Measurements from ENCODE around the gene SGO1. TPM values are rescaled to one million over a fixed set of nuclear protein-coding genes. Genes with fewer than 3 reads are reported as not detected.

The SGO1 gene
- total RNA-seq, 1 experiment from 2014 or later = 34.3 TPM

GRCh38 chr3:20232906-20233780, 47.1 kb upstream of the SGO1 start:
- no peak overlapping the region for H3K4me3 Mint-ChIP-seq
- no peaks in the 10 kb centered on the region for H3K27me3 Mint-ChIP-seq (ENCODE audit: low read depth)
- TF ChIP-seq USF2 (CRISPR knock-in tag; IDR thresholded peaks at IDR 0.05) (no peak), JAZF1 (CRISPR knock-in tag; IDR thresholded peaks at IDR 0.05) (no peak), SOX15 (CRISPR knock-in tag; IDR thresholded peaks at IDR 0.05) (no peak), ZMAT4 (CRISPR knock-in tag; IDR thresholded peaks at IDR 0.05) (no peak), ZSCAN18 (CRISPR knock-in tag; IDR thresholded peaks at IDR 0.05) (no peak), ATF6 (CRISPR knock-in tag; IDR thresholded peaks at IDR 0.05) (no peak), ZNF416 (CRISPR knock-in tag; IDR thresholded peaks at IDR 0.05) (no peak), CREM (CRISPR knock-in tag; IDR thresholded peaks at IDR 0.05) (no peak), IRF2 (CRISPR knock-in tag; IDR thresholded peaks at IDR 0.05; ENCODE audit: borderline replicate concordance, low read depth) (no peak), JUN (CRISPR knock-in tag; IDR thresholded peaks at IDR 0.05) (no peak)
- H3K36me3 Mint-ChIP-seq = no peaks in the 10 kb centered on the region
- ATAC-seq (no peak), DNase-seq (ENCODE audit: low spot score) (no peak)
- H3K27ac Mint-ChIP-seq = no peak overlapping the region
- H3K9me3 Mint-ChIP-seq = no peaks in the 10 kb centered on the region
- no peaks in the 10 kb centered on the region; the same call in 1 of the 2 replicates for H3K4me1 Mint-ChIP-seq
- ChIA-PET POLR2A (no interaction called here), CTCF (no interaction called here)

GRCh38 chr3:20230954-20231353, 44.9 kb upstream of the SGO1 start:
- Mint-ChIP-seq H3K4me3 (no peak overlapping the region), H3K27me3 (ENCODE audit: low read depth) (no peaks in the 10 kb centered on the region), H3K4me1 (peaks cover 4% of the 10 kb centered on the region), H3K9me3 (no peaks in the 10 kb centered on the region), H3K27ac (no peak overlapping the region), H3K36me3 (no peaks in the 10 kb centered on the region)
- CTCF ChIA-PET = no interaction called here
- DNase-seq (ENCODE audit: low spot score) (no peak), ATAC-seq (no peak)
- POLR2A ChIA-PET = no interaction called here
- TF ChIP-seq ZNF121 (CRISPR knock-in tag; IDR thresholded peaks at IDR 0.05) (no peak), NR1H2 (CRISPR knock-in tag; IDR thresholded peaks at IDR 0.05) (no peak), NFYB (CRISPR knock-in tag; conservative IDR thresholded peaks at IDR 0.05; ENCODE audit: low read depth) (no peak), ZBTB43 (CRISPR knock-in tag; IDR thresholded peaks at IDR 0.05) (no peak), NR2C2 (CRISPR knock-in tag; IDR thresholded peaks at IDR 0.05) (no peak), ZNF671 (CRISPR knock-in tag; IDR thresholded peaks at IDR 0.05) (no peak), PREB (CRISPR knock-in tag; IDR thresholded peaks at IDR 0.05; ENCODE audit: borderline replicate concordance) (no peak), EMX1 (CRISPR knock-in tag; IDR thresholded peaks at IDR 0.05) (no peak), NFE2L1 (CRISPR knock-in tag; IDR thresholded peaks at IDR 0.05) (no peak), ERG (CRISPR knock-in tag; IDR thresholded peaks at IDR 0.05) (no peak), HMGXB4 (CRISPR knock-in tag; IDR thresholded peaks at IDR 0.05) (no peak), ZNF232 (CRISPR knock-in tag; IDR thresholded peaks at IDR 0.05) (no peak), TEAD4 (CRISPR knock-in tag; IDR thresholded peaks at IDR 0.05) (no peak), RORB (CRISPR knock-in tag; IDR thresholded peaks at IDR 0.05) (no peak), SMAD4 (CRISPR knock-in tag; IDR thresholded peaks at IDR 0.05) (no peak)
